Spleen (tissue), 7 donors: ENCODE measurements around the gene RBM5.

Experiments used
- CTCF ChIP-seq, 11 experiments: fragments of 200-600 bp in 7 of 11; fragments of 450-650 bp in 4 of 11; sonication (generic) in 4 of 11; IDR thresholded peaks in 8 of 11; conservative IDR thresholded peaks in 3 of 11; 1 replicate in 7 of 11; 2 replicates in 4 of 11; pipeline versions ENCODE4 v1.4.0 to v1.8.0; 2016 to 2021; ENCODE audit warnings: antibody characterized with exemption in 11 of 11, inconsistent platforms in 4 of 11, mild to moderate bottlenecking in 1 of 11
- POLR2A ChIP-seq, 3 donors: fragments of 450-650 bp; IDR thresholded peaks; one replicate each; pipeline ENCODE4 v1.5.1; 2017; ENCODE audit warnings: antibody characterized with exemption in 3 of 3, mild to moderate bottlenecking in 1 of 3
- POLR2AphosphoS5 ChIP-seq, 3 donors: sonication (generic); formaldehyde crosslinking; IDR thresholded peaks; one replicate each; pipeline ENCODE4 v1.5.1; 2017; ENCODE audit warnings: antibody characterized with exemption in 3 of 3
- donor health status: DM: no; HTN: no; CAD: no; lungs with moderate emphysema.
- donor health status: DM: no; HTN: no; CAD: no.
- donor health status: DM: no; HTN: no; CAD: no.

- TF ChIP-seq CTCF (IDR thresholded peaks at IDR 0.05 in 8 of 11, conservative IDR thresholded peaks at IDR 0.05 in 3 of 11) (no peak), POLR2AphosphoS5 (IDR thresholded peaks at IDR 0.05) (peak in 1 of 3 donors; percentile 29), POLR2A (IDR thresholded peaks at IDR 0.05) (no peak)
Observed at GRCh38 chr3:50163572-50164455, 75.1 kb downstream of the RBM5 start.
